GM18907 (cell line): ENCODE measurements around the gene GRPEL1.

Experiments
- ATAC-seq: cut with Tn5 transposase; IDR thresholded peaks from one replicate; pipeline ENCODE4 v1.9.1; 2021; ENCODE audit warnings: mild to moderate bottlenecking, moderate library complexity; ENCODE audit not compliant: unreplicated experiment

Gene GRPEL1

DNA sequence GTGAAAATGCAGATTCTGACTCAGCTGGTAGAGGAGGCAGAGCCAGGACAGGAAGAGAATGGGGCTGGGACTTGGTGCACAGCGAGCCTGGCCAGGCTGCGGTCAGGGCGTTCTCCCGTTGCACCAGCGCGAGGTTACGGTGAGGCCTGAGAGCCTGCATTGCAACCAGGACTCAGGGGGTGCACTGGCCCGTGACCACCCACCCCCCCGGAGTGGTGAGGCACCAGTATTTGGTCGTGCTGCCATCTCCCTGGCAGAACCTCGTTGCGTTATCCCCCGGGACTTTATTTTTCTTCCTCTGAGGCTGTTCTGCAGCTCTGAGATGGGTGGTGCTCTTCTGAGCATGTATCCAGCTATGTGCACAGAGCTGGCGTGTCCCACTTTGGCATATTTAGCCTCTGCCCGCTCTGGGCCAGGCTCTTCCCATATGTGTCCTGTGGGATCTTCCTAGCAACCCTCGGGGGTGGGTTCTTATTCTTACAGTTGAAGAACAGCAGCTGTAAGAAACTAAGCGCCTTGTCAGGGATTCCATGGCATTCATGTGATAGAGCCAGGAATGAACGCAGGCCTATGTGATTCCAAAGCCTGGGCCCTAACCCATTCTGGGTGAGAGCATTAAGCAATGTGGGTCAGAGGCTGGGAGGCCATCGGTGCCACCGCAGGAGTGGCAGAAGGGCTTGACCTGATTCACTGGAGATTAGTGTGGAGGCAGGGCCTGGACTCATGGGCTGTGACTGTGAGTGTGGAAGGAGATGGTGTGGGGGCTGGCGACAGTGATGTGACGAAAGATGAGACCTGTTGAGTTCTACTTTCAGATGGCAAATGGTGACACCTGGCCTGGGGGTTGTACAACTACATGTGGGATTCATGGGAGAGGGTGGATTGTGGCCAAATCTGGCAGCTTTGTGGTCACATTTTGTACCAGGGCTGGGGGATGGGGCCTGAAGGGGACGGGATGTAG is 21.6 kb downstream of the GRPEL1 start:
- no peak for ATAC-seq

DNA sequence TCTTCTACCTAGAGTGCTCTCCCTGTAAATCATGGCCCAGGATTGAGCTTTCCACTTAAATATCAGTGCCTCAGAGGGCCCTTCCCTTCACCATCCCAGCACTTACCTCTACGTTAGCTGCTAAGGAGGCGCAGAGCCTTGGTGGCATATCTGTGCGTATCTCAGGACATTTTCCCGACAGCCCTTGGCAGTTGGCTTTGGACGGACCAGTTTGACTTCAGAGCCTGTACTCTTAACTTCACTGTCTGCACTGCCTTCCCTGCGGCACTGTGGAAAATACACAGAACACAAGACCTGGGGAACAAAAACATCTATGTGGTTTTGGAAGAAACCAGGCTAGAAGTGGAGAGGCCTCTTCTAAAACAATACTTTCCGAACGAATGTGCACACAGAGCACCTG is 22.3 kb downstream of the GRPEL1 start:
- ATAC-seq, result no peak

DNA sequence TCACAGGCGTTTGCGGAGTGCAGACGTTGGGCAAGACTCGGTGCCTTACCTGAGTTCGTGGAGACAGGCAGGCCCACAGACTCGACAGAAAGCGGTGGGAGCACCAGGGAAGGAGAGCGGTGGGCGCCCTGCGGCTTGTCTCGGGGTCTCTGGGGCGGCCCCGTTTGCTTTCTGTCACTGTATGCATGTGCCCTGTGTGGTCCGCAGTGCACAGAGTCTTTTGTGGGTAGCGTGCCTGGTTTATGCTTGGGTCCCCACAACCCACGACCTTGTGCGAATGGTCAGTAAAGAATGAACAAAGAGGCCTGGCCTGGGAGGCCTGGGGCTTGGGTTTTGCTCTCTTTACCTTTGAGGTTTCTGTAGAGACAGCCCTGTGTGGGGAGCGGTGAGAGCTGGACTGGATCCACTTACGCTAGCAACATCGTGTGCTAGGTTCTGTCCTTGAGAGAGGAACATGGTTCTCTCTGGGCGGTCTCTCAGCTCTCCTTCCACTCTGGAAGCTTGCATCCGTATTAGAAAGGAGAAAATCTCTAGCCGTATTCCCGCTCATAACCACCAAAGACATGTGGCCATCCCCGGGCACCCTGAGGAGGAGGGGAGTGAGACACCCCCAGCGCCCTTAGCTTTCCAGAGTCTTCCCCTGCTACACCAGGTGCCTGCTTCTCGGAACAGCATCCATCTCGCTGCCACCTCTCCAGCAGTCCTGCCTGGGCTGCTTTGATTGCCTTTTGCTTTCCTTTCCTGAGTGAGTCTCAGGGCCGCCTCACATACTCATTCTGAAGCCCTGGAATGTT is 23.5 kb downstream of the GRPEL1 start:
- no peak for ATAC-seq

DNA sequence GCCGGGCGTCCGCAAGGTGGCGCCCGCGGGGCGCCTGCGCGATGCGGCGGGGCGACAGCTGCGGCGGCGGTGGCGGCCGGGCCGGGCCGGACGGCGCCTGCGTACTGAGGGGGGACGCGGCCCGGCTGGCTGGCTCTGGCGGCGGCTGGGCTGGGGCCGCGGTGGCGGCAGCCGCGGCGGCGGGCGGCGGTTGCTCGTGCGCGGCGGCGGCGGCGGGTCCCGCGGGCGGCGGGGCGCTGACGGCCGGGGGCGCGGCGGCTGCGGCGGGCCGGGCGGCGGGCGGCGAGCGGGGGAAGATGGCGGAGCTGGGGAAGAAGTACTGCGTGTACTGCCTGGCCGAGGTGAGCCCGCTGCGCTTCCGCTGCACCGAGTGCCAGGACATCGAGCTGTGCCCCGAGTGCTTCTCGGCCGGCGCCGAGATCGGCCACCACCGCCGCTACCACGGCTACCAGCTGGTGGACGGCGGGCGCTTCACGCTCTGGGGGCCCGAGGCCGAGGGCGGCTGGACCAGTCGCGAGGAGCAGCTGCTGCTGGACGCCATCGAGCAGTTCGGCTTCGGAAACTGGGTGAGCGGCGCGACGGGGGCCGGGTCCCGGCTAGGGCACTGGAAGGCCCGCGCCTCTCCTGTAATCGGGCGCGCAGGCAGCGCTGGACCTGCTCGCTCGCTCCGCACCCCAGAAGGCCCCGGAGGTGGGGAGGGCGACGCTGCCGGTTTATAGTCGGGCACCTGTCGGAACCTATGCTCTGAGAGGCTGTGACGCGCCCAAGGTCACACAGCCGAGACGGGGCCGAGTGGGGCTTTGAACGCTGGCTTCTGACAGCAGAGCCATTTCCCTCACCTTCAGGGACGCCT is 24.4 kb downstream of the GRPEL1 start, which contains the start of gene TADA2B:
TSS of gene TADA2B (plus strand) at position 89 of the 853 bp plus-strand sequence. CDS start at position 297, 208 bp downstream.
- ATAC-seq, result peak; percentile 26

- ATAC-seq, result peak; percentile 80
These were observed 25.2 kb downstream of the GRPEL1 start for GRCh38 chr4:7042503-7043283.

GRCh38 chr4:7041801-7042502 is 25.9 kb downstream of the GRPEL1 start:
- no peak for ATAC-seq

DNA sequence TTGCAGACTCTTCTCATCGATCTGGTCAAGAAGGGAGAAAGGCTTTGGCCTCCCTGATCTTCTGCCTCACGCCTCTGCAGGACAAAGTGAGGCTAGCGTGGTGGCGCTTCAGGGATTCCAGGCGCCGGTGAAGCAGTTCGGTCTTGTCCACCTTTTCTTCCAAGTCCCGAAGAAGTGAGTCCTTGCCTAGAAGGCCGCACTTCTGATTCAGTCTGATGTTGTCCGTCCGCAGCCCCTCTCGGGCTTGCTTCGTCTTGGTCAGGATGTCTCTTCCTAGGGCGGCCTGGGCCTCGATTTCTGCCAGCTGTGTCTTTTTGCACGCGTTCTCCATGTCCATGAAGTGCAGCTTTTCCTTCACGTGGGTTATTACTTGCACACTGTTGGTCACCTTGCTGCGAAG is 26.6 kb downstream of the GRPEL1 start:
- no peak for ATAC-seq

DNA sequence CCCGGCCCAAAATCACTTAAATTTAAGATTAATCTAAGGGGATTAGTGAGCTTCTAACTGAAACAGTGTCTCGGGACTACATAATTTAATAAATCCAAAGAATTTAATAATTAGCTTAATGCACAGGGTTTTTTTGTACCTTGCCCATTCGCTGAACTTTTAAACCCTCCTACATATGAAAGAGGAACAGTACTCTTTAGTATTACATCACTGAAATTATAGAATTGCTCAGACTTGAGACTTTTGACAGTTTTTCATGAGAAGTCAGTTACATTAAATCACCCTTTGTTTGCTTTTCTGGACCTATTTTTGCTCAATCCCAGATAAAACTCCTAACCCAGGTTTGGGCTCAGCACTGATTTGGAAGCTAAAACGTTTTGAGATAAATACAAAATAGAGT is 27.1 kb downstream of the GRPEL1 start:
- no peak for ATAC-seq

GRCh38 chr4:7037425-7037824 is 30.4 kb downstream of the GRPEL1 start:
- ATAC-seq, result no peak

GRCh38 chr4:7034262-7035081 is 33.4 kb downstream of the GRPEL1 start:
- no peak for ATAC-seq

GRCh38 chr4:7032596-7032995 is 35.3 kb downstream of the GRPEL1 start:
- ATAC-seq, result no peak

GRCh38 chr4:7031558-7032449 is 36.1 kb downstream of the GRPEL1 start:
- no peak for ATAC-seq

GRCh38 chr4:7030856-7031255 is 37.0 kb downstream of the GRPEL1 start:
- ATAC-seq, result no peak

GRCh38 chr4:7029921-7030320 is 37.9 kb downstream of the GRPEL1 start:
- ATAC-seq, result no peak

- ATAC-seq, result no peak
These were observed 38.7 kb downstream of the GRPEL1 start for GRCh38 chr4:7029212-7029611.

- no peak for ATAC-seq
These were observed 40.0 kb downstream of the GRPEL1 start for GRCh38 chr4:7027913-7028312.

DNA sequence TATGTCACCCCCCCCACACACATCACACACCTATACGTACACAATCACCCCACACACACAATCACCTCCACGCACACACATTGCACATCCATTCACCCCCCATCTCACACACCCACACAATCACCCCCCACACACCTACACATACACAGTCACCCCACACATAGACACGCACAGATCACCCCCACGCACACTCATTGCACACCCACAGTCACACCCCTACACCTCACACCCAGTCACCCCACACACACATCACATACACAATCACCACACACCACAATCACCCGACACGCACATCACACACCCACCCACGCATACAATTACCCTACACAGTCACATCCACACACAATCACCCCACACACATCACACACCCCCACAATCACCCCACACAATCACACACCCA is 40.6 kb downstream of the GRPEL1 start:
- no peak for ATAC-seq

DNA sequence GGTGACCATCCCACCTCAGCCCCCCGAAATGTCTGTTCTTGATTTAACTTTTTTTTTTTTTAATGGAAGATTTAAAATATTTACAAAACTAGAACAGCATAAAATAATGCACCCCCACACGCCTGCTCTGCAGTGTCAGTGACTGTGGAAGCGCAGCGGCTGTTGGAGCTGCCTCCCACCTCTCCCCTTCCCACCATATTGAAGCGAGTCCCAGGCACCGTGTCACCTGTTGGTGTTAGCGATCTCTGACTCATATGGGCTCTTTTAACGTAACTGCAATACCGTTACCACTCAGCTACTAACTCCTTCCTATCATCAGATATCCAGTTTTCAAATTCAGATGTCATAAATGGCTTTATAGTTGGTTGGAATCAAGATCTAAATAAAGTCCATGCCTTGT is 41.8 kb downstream of the GRPEL1 start:
- ATAC-seq, result no peak
